ENCODE data around the gene TEX26. TPM values are rescaled to one million over a fixed set of nuclear protein-coding genes. Genes with fewer than 3 reads are reported as not detected.
"Not testable (repeated sequence)": the region's sequence is repeated elsewhere in the genome, so short reads cannot be mapped to it uniquely, and the experiment has no call there.

The TEX26 gene
- total RNA-seq, 1 donor from 2014 or later: not detected

- no peak for ATAC-seq
Observed at GRCh38 chr13:30920162-30920909, 12.1 kb upstream of the TEX26 start.

- ATAC-seq: peak; percentile 83
Observed at GRCh38 chr13:30923418-30923817, 9.0 kb upstream of the TEX26 start.

- ATAC-seq: peak; percentile 70
Observed at GRCh38 chr13:30924721-30925120, 7.7 kb upstream of the TEX26 start.

- ATAC-seq: no peak
Observed at GRCh38 chr13:30925429-30925828, 7.0 kb upstream of the TEX26 start.

- no peak for ATAC-seq
Observed at GRCh38 chr13:30926781-30927180, 5.7 kb upstream of the TEX26 start.

- not testable (repeated sequence) for ATAC-seq
Observed at GRCh38 chr13:30927188-30927587, 5.3 kb upstream of the TEX26 start.

GRCh38 chr13:30927595-30927994 lies 4.9 kb upstream of the TEX26 start:
- ATAC-seq: peak; percentile 28

- peak; percentile 83 for ATAC-seq
Observed at GRCh38 chr13:30928978-30929377, 3.5 kb upstream of the TEX26 start.

- no peak for ATAC-seq
Observed at GRCh38 chr13:30933354-30933670, 856 bp downstream of the TEX26 start.

GRCh38 chr13:30934381-30934780 lies 1.9 kb downstream of the TEX26 start:
- no peak for ATAC-seq

- ATAC-seq: no peak
Observed at GRCh38 chr13:30934803-30935202, 2.3 kb downstream of the TEX26 start.

GRCh38 chr13:30936971-30937370 lies 4.5 kb downstream of the TEX26 start:
- peak; percentile 83 for ATAC-seq

GRCh38 chr13:30943881-30944280 lies 11.4 kb downstream of the TEX26 start:
- ATAC-seq: no peak

GRCh38 chr13:30957258-30957943 lies 24.9 kb downstream of the TEX26 start:
- no peak for ATAC-seq

GRCh38 chr13:30959678-30960077 lies 27.2 kb downstream of the TEX26 start:
- ATAC-seq: no peak

- peak; percentile 80 for ATAC-seq
Observed at GRCh38 chr13:30963791-30964190, 31.3 kb downstream of the TEX26 start.

GRCh38 chr13:30965380-30965779 lies 32.9 kb downstream of the TEX26 start:
- no peak for ATAC-seq

GRCh38 chr13:30966101-30966500 lies 33.6 kb downstream of the TEX26 start:
- no peak for ATAC-seq

GRCh38 chr13:30968846-30969245 lies 36.4 kb downstream of the TEX26 start:
- no peak for ATAC-seq

- no peak for ATAC-seq
Observed at GRCh38 chr13:30971575-30971974, 39.1 kb downstream of the TEX26 start.

- no peak for ATAC-seq
Observed at GRCh38 chr13:30972888-30973377, 40.5 kb downstream of the TEX26 start.

- ATAC-seq: no peak
Observed at GRCh38 chr13:30974350-30974749, 41.9 kb downstream of the TEX26 start.

- no peak for ATAC-seq
Observed at GRCh38 chr13:30976025-30976424, 43.6 kb downstream of the TEX26 start.

Data from esophagus mucosa (tissue), 1 donor.